Stimulated activated effector memory CD8-positive, alpha-beta T cell treated with anti-CD3 and anti-CD28 coated beads, Interleukin-12 subunit alpha, Interleukin-12 subunit beta, amount 100 ng/mL, for 72 hours (primary cell): ENCODE results near the gene GNPTG.

Experiments used
- ATAC-seq: fragments of 150-1000 bp; cut with Tn5 transposase; 2 replicates; pipeline ENCODE4 v1.10.0; 2021
- DNase-seq, 2 donors: peaks; one replicate each; pipeline ENCODE4 v3.0.0; 2021 to 2022; ENCODE audit warnings: low spot score in 2 of 2
- H3K27ac Mint-ChIP-seq: one replicate; pipeline ENCODE4 v1.8.0; 2022; ENCODE audit warnings: mild to moderate bottlenecking, mixed read lengths
- H3K36me3 Mint-ChIP-seq: one replicate; pipeline ENCODE4 v1.8.0; 2022; ENCODE audit warnings: mild to moderate bottlenecking, mixed read lengths
- H3K4me1 Mint-ChIP-seq: one replicate; pipeline ENCODE4 v1.8.0; 2022; ENCODE audit warnings: mixed read lengths
- H3K4me3 Mint-ChIP-seq: one replicate; pipeline ENCODE4 v1.8.0; 2022; ENCODE audit warnings: mild to moderate bottlenecking, mixed read lengths
- H3K9me3 Mint-ChIP-seq: one replicate; pipeline ENCODE4 v1.8.0; 2022; ENCODE audit warnings: mixed read lengths

The GNPTG gene

DNA sequence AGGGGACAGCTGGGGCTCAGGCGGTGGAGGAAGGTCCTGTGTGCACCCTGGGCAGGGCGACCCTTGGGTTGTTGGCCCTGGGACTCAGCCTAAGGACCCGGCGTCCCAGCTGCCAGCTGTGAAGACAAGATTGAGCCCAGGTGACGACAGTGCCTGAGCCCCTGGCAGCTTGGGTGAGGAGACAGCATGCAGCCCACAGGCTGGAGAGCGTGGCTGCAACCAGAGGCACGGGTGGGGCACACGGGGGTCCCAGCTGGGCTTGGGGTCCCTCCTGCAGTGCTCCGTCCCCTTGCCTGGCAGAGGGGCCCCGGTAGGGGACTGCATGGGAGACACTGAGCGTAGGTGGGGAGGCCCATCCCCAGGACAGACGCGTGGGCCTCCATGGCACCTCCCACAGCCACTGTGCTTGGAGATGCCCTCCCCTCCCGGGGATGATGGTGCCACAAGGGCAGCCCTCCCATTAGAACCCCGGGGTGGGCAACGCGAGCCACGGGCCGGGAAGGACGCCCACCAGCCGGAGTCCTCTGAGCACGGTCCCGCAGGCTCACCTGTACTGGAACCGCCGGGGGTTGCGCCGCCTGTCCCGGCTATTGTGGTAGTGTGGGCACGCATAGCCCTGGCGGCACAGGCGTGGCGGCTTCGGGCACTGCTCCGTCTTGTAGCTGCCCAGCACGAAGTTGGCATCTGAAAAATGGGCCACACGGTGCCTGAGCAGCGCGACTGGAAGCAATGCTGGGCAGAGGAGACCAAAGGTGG lies 47.3 kb downstream of the GNPTG start:
- Mint-ChIP-seq H3K27ac (no peak overlapping the region), H3K9me3 (no peaks in the 10 kb centered on the region), H3K4me3 (no peak overlapping the region), H3K4me1 (peaks cover 16% of the 10 kb centered on the region), H3K36me3 (peaks cover 54% of the 10 kb centered on the region)
- ATAC-seq: no peak
- no peak for DNase-seq

DNA sequence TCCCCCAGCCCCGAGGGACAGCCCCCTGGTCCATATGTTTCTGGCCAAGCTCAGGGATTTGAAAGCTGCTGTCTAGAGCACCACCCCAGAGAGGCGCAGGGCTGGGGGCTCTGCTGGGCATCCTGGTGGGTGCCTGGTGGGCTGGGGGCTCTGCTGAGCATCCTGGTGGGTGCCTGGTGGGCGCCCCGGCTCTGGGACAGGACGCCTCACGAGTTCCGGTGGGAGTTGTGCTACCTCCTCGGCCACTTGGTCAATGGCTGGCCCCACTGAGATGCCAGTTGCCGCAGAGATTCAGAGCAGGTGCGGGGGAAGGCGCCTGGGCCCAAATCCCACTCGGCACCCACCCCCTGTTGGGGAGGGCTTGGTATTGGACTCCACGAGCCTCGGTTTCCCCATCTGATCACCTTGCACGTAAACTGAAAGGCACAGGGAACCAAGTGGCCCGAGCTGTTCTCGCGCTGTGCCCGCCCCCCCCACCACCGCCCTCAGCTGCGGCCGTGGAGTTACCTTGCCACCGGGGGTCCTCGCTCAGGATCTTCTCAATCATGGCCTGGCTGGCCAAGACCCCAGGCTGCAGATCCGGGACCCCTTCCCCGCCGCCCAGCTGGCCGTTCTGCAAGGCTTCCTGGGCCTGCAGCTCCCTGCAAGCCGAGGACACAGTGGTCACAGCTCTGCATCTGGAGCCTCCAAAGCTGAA lies 49.5 kb downstream of the GNPTG start:
- DNase-seq: no peak
- H3K4me1 Mint-ChIP-seq: peaks cover 24% of the 10 kb centered on the region
- H3K36me3 Mint-ChIP-seq: peaks cover 57% of the 10 kb centered on the region
- no peak for ATAC-seq
- no peak overlapping the region for H3K4me3 Mint-ChIP-seq
- no peaks in the 10 kb centered on the region for H3K9me3 Mint-ChIP-seq
- H3K27ac Mint-ChIP-seq: no peak overlapping the region

DNA sequence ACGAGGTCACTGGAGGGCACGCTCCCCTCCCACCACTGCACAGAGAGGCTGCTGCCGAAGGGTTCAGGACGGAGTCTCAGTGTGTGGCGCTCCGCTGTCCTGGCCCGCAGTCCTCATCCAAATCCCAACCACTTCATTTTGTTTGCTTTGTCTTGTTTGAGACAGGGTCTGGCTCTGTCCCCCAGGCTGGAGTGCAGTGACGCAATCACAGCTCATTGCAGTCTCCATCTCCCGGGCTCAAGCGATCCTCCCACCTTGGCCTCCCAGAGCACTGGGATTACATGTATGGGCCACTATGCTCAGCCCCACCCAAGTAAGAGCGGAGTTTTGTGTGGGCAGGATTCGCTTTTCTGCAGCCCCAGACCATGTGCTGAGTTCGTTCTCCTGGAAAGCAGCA lies 50.0 kb downstream of the GNPTG start:
- DNase-seq (no peak), ATAC-seq (no peak)
- H3K9me3 Mint-ChIP-seq: no peaks in the 10 kb centered on the region
- no peak overlapping the region for H3K27ac Mint-ChIP-seq
- H3K4me3 Mint-ChIP-seq: no peak overlapping the region
- peaks cover 24% of the 10 kb centered on the region for H3K4me1 Mint-ChIP-seq
- peaks cover 62% of the 10 kb centered on the region for H3K36me3 Mint-ChIP-seq

DNA sequence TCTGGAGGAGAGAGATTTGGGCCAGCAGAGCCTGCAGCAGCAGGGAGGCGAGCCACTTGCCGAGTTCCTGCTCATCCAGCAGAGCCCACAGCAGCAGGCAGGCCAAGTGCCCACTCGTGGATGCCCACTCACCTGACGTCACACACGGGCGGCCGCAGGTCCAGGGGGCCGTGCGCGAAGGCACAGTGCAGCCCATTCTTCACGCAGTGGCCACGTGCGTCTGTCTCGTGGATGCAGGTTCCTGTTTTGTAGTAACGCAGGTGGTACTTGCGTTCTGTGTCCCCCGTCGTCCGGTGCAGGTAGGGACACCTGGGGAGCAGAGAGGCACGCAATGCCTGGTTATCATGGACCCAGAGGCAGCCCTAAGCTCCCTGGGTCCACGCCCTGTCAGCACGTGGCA lies 51.3 kb downstream of the GNPTG start:
- no peak for DNase-seq
- H3K4me3 Mint-ChIP-seq: no peak overlapping the region
- H3K4me1 Mint-ChIP-seq: peaks cover 29% of the 10 kb centered on the region
- no peaks in the 10 kb centered on the region for H3K9me3 Mint-ChIP-seq
- H3K36me3 Mint-ChIP-seq: peaks cover 71% of the 10 kb centered on the region
- no peak overlapping the region for H3K27ac Mint-ChIP-seq
- no peak for ATAC-seq

DNA sequence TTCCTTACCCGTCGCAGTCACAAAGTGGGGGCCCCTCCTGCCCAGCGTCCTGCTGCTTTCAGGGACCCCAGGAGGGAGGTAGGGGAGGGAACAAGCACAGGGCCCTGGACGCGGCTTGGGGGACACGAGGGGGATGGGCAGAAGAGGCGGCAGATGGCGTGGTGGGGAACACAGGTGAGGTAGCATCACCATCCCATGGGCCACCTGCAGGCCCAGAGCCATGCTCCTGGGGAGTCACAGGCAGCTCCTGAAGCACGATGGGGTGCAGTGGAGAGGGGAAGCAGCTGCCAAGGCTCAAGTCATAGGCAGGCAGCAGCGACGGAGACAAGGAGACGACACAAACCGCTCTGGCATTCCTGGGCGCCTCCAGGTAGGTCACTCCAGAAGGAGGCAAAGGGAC lies 52.0 kb downstream of the GNPTG start:
- H3K4me1 Mint-ChIP-seq: peaks cover 34% of the 10 kb centered on the region
- no peak overlapping the region for H3K4me3 Mint-ChIP-seq
- H3K36me3 Mint-ChIP-seq: peaks cover 75% of the 10 kb centered on the region
- H3K27ac Mint-ChIP-seq: no peak overlapping the region
- DNase-seq (no peak), ATAC-seq (no peak)
- no peaks in the 10 kb centered on the region for H3K9me3 Mint-ChIP-seq

DNA sequence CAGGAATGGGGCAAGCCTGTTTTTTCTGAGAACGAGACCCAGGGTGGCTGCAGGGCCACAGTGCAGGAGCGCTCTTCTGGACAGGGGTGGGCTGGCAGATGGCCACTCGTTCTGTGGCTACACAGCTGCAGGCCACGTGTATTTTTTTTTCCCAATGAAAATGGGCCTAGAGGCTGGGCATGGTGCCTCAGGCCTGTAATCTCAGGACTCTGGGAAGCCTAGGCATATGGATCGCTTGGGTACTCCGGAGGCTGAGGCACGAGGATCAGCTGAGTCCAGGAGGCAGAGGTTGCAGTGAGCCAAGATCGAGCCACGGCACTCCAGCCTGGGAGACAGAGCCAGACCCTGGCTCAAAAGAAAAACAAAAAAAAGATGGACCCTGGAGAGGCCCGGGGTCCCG lies 56.0 kb downstream of the GNPTG start:
- peak overlapping the region; percentile 61 for H3K27ac Mint-ChIP-seq
- H3K36me3 Mint-ChIP-seq: peaks cover 79% of the 10 kb centered on the region
- DNase-seq: no peak
- H3K4me1 Mint-ChIP-seq: peaks cover 24% of the 10 kb centered on the region
- peak overlapping the region; percentile 71 for H3K4me3 Mint-ChIP-seq
- no peak for ATAC-seq
- H3K9me3 Mint-ChIP-seq: no peaks in the 10 kb centered on the region

DNA sequence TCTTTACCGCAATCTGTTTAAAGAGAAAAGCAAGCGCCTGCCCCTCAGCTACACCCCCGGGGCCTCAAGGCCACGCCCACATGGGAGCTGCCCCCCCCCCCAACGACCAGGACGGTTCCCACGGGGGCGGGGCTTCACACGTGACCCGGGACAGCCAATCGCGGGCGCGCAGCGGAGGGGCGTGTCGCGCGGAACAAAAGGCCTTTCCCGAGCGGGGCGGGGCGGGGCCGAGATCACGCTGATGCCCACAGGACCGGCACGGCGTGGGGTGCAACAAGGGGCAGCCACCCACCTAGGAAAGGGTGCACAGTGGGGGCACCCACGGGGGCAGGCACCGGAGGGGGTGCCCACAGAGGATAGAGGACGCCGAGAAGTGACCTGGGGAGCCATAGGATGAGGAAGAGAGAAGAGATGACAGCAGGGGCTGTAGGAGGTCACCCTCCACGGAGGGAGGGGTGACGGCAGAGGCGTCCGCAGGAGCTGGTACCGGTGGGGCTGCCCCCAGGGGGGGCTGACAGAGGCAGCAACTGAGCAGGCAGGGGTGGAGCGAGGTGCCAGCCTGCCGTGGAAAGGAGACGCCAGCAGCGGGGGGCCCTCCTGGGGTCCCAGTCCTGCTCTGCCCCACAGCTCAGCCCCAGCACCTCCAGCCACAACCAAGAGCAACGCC lies 56.6 kb downstream of the GNPTG start:
- H3K9me3 Mint-ChIP-seq: no peaks in the 10 kb centered on the region
- peaks cover 22% of the 10 kb centered on the region for H3K4me1 Mint-ChIP-seq
- H3K4me3 Mint-ChIP-seq: peak overlapping the region; percentile 71
- peak overlapping the region; percentile 61 for H3K27ac Mint-ChIP-seq
- DNase-seq: peak; percentile 98 to 99
- ATAC-seq: peak; percentile 93
- H3K36me3 Mint-ChIP-seq: peaks cover 79% of the 10 kb centered on the region

DNA sequence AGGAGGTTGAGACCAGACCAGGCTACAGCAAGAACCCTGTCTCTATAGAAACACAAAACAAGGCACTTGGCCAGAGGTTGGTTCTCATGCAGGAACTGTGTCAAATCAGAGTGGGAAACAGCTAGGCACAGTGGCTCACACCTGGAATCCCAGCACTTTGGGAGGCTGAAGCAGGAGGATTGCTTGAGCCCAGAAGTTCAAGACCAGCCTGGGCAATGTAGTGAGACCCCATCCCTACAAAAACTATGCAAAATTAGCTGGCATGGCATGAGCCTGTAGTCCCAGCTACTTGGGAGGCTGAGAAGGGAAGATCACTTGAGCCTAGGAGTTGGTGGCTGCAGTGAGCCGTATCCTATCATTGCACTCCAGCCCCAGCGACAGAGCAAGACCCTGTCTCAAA lies 61.1 kb downstream of the GNPTG start:
- Mint-ChIP-seq H3K27ac (peak overlapping the region; percentile 80), H3K4me3 (peak overlapping the region; percentile 72), H3K9me3 (no peaks in the 10 kb centered on the region), H3K4me1 (peaks cover 7% of the 10 kb centered on the region), H3K36me3 (peaks cover 84% of the 10 kb centered on the region)
- ATAC-seq (no peak), DNase-seq (no peak)
